Endodermal cell (in vitro differentiated cells): Measurements from ENCODE around the gene MYBPC3. TPM values are rescaled to one million over a fixed set of nuclear protein-coding genes. Genes with fewer than 3 reads are reported as not detected.

Experiments
- DNase-seq: peaks from one replicate; pipeline ENCODE4 v3.0.0-alpha.2; 2017
- H3K27ac ChIP-seq: 2 replicates; pipeline ENCODE4 v1.5.1; 2013; ENCODE audit warnings: mild to moderate bottlenecking, low read depth, low read length, moderate library complexity
- H3K27me3 ChIP-seq: 2 replicates; pipeline ENCODE4 v1.6.1; 2013; ENCODE audit warnings: mild to moderate bottlenecking, low read length, moderate library complexity; ENCODE audit not compliant: insufficient read depth, control insufficient read depth, poor library complexity, severe bottlenecking
- H3K36me3 ChIP-seq: 2 replicates; pipeline ENCODE4 v1.7.0; 2013; ENCODE audit warnings: mild to moderate bottlenecking, low read length, moderate library complexity; ENCODE audit not compliant: control insufficient read depth, insufficient read depth
- H3K4me1 ChIP-seq: one replicate; pipeline ENCODE4 v1.7.0; 2013; ENCODE audit warnings: low read length; ENCODE audit not compliant: control insufficient read depth, insufficient read depth
- H3K4me3 ChIP-seq: 2 replicates; pipeline ENCODE4 v1.5.1; 2013; ENCODE audit warnings: mild to moderate bottlenecking, low read length, moderate library complexity
- H3K9ac ChIP-seq: 2 replicates; pipeline ENCODE4 v1.6.1; 2013; ENCODE audit warnings: mild to moderate bottlenecking, low read length, moderate library complexity; ENCODE audit not compliant: poor library complexity, severe bottlenecking; ENCODE audit errors: extremely low read depth
- H3K9me3 ChIP-seq: 2 replicates; pipeline ENCODE4 v1.6.1; 2013; ENCODE audit warnings: mild to moderate bottlenecking, low read length, moderate library complexity; ENCODE audit not compliant: control insufficient read depth
- H3K27ac Mint-ChIP-seq: 2 replicates; pipeline ENCODE4 v1.8.0; 2020; ENCODE audit warnings: mixed read lengths
- H3K27me3 Mint-ChIP-seq: 2 replicates; pipeline ENCODE4 v1.8.0; 2021; ENCODE audit warnings: mild to moderate bottlenecking, mixed read lengths; ENCODE audit not compliant: insufficient read depth
- H3K36me3 Mint-ChIP-seq: 2 replicates; pipeline ENCODE4 v1.8.0; 2020; ENCODE audit warnings: low read depth, mixed read lengths
- H3K4me1 Mint-ChIP-seq: 2 replicates; pipeline ENCODE4 v1.8.0; 2020; ENCODE audit warnings: mixed read lengths
- H3K4me3 Mint-ChIP-seq: 2 replicates; pipeline ENCODE4 v1.8.0; 2020; ENCODE audit warnings: mild to moderate bottlenecking, moderate library complexity, mixed read lengths
- H3K9me3 Mint-ChIP-seq: 2 replicates; pipeline ENCODE4 v1.8.0; 2020; ENCODE audit warnings: mild to moderate bottlenecking, mixed read lengths
- CTCF ChIP-seq: fragments of 200-600 bp; sonication (generic); conservative IDR thresholded peaks from 2 replicates; pipeline ENCODE4 v1.5.0; 2021; ENCODE audit warnings: antibody characterized with exemption, mild to moderate bottlenecking
- WGBS, 2 experiments: methylation state at CpG; one replicate each; pipeline versions ENCODE4 v1.1.5 to v1.1.7; 2013; ENCODE audit warnings: missing lambda C conversion rate in 2 of 2, mixed read lengths in 1 of 2; ENCODE audit not compliant: insufficient coverage in 1 of 2, insufficient read length in 1 of 2; 5-methylcytosine and 5-hydroxymethylcytosine counted together
- total RNA-seq, 2 donors: library from RNA; stranded (reverse); fragmentation: NEBNext Ultra II Directional in 1 of 2; extraction: Animal tissue kit (Norgen Biotek cat#: 25700) in 1 of 2; gene quantifications; 2 replicates in 1 of 2; 3 replicates in 1 of 2; pipeline ENCODE4 v1.2.1, GENCODE V29; 2021

The MYBPC3 gene
- total RNA-seq, 2 donors from 2014 or later, result 0.07 TPM; not detected in 1

- Mint-ChIP-seq H3K27ac (no peak overlapping the region), H3K4me3 (no peak overlapping the region), H3K36me3 (no peaks in the 10 kb centered on the region), H3K27me3 (no peaks in the 10 kb centered on the region), H3K4me1 (peaks cover 16% of the 10 kb centered on the region), H3K9me3 (no peaks in the 10 kb centered on the region)
- no peaks in the 10 kb centered on the region for H3K27me3 ChIP-seq
- TF ChIP-seq CTCF, result no peak
- no peak for DNase-seq
- H3K4me1 ChIP-seq, result peaks cover 6% of the 10 kb centered on the region
- H3K9me3 ChIP-seq, result no peaks in the 10 kb centered on the region
- WGBS, 2 experiments, result 88 to 100% methylated on average over 6 to 9 of the region's 9 CpGs
- H3K9ac ChIP-seq, result no peak overlapping the region
- H3K36me3 ChIP-seq, result no peaks in the 10 kb centered on the region
- no peak overlapping the region for H3K4me3 ChIP-seq
- H3K27ac ChIP-seq, result no peak overlapping the region
These were observed 2.2 kb downstream of the MYBPC3 start for GRCh38 chr11:47350315-47350714.

- DNase-seq, result no peak
- no peak overlapping the region for H3K9ac ChIP-seq
- no peaks in the 10 kb centered on the region for H3K36me3 ChIP-seq
- TF ChIP-seq CTCF, result no peak
- H3K27ac Mint-ChIP-seq, result no peak overlapping the region
- H3K36me3 Mint-ChIP-seq, result no peaks in the 10 kb centered on the region
- no peak overlapping the region for H3K4me3 Mint-ChIP-seq
- H3K27ac ChIP-seq, result no peak overlapping the region
- H3K4me1 ChIP-seq, result peaks cover 6% of the 10 kb centered on the region
- WGBS, 2 experiments, result 92 to 93% methylated on average over 14 to 23 of the region's 23 CpGs
- no peaks in the 10 kb centered on the region for H3K27me3 ChIP-seq
- no peaks in the 10 kb centered on the region for H3K9me3 ChIP-seq
- H3K4me1 Mint-ChIP-seq, result peaks cover 16% of the 10 kb centered on the region
- H3K4me3 ChIP-seq, result no peak overlapping the region
- no peaks in the 10 kb centered on the region for H3K9me3 Mint-ChIP-seq
- H3K27me3 Mint-ChIP-seq, result no peaks in the 10 kb centered on the region
These were observed 2.9 kb downstream of the MYBPC3 start for GRCh38 chr11:47349521-47350095.

GRCh38 chr11:47348859-47349258 is 3.6 kb downstream of the MYBPC3 start:
- DNase-seq, result no peak
- WGBS, 2 experiments, result 83 to 85% methylated on average over 5 to 6 of the region's 8 CpGs

More at GRCh38 chr11:47348859-47349258, 3.6 kb downstream of the MYBPC3 start:
- Histone ChIP-seq H3K4me1 (peaks cover 6% of the 10 kb centered on the region), H3K27ac (no peak overlapping the region), H3K4me3 (no peak overlapping the region), H3K9me3 (no peaks in the 10 kb centered on the region), H3K9ac (no peak overlapping the region), H3K36me3 (no peaks in the 10 kb centered on the region), H3K27me3 (no peaks in the 10 kb centered on the region)
- Mint-ChIP-seq H3K4me3 (no peak overlapping the region), H3K36me3 (no peaks in the 10 kb centered on the region), H3K27ac (no peak overlapping the region), H3K9me3 (no peaks in the 10 kb centered on the region), H3K27me3 (no peaks in the 10 kb centered on the region), H3K4me1 (peaks cover 8% of the 10 kb centered on the region)
- peak; percentile 48 for TF ChIP-seq CTCF
